Activated naive CD8-positive, alpha-beta T cell treated with anti-CD3 and anti-CD28 coated beads for 36 hours (primary cell): ENCODE results near the gene GBE1. TPM values are rescaled to one million over a fixed set of nuclear protein-coding genes. Genes with fewer than 3 reads are reported as not detected.
"Not testable (repeated sequence)": the region's sequence is repeated elsewhere in the genome, so short reads cannot be mapped to it uniquely, and the experiment has no call there.

Experiments used
- DNase-seq: peaks from one replicate; pipeline ENCODE4 v3.0.0; 2021
- H3K27ac Mint-ChIP-seq: one replicate; pipeline ENCODE4 v1.8.0; 2022; ENCODE audit warnings: mild to moderate bottlenecking, moderate library complexity, mixed read lengths
- H3K27me3 Mint-ChIP-seq: one replicate; pipeline ENCODE4 v1.8.0; 2022; ENCODE audit warnings: mild to moderate bottlenecking, mixed read lengths
- H3K36me3 Mint-ChIP-seq: one replicate; pipeline ENCODE4 v1.8.0; 2021; ENCODE audit warnings: mild to moderate bottlenecking, mixed read lengths
- H3K4me1 Mint-ChIP-seq: one replicate; pipeline ENCODE4 v1.8.0; 2021; ENCODE audit warnings: mixed read lengths
- H3K4me3 Mint-ChIP-seq: one replicate; pipeline ENCODE4 v1.8.0; 2022; ENCODE audit warnings: mild to moderate bottlenecking, moderate library complexity, mixed read lengths
- H3K9me3 Mint-ChIP-seq: one replicate; pipeline ENCODE4 v1.8.0; 2022; ENCODE audit warnings: mixed read lengths
- total RNA-seq, 2 experiments: library from RNA; stranded (reverse); gene quantifications; one replicate each; pipeline ENCODE4 v1.2.3, GENCODE V29; 2021

The GBE1 gene
- total RNA-seq: 10 to 100 TPM; 69.2 to 70.4 TPM

DNA sequence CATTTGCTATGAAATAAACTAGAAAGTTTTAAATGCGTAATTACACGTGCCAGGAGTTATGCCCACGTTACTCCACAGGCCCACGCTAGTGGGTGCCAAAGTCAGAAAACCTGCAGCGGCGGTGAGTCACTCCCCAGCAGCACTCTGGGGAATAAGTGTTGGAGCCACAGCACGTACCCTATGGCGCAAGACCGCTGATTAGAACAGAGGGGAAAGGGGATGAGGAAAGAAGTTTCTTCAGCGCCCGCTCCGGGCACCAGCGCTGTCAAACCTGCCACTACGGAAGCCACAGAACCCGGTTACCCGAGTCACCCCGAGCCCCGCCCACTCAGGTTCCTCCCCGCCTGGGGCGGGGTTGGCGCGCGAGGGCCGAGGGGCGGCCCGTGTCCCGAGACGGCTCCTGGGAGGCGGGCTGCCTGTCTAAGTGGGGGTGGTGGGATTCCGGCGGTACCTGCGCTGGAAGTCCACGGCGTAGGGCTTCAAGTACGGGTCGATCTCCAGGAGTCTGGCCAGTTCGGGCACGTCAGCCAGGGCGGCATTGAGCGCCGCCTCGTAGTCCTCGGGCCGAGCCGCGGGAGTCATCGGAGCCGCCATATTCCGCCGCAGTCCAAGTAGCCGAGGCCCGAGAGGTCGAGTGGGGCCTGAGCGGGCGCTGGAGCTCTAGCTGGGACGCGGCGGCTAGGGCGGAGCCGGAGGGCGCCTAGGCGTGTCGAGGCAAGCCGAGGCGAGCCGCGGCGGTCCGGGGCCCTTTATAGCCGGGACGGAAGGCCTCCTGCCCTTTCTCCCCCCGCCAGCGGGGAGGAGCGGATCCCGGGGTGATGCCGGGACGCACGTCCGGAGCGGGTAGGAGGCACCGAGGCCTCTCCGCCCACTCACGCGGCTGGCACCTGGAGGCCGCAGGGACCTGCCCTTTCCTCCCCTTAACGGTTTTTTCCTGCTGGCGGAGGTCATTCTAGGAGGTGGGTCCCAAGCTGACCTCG is at the start of gene GBE1:
GBE1 (minus strand) TSS at position 722 of the 980 bp plus-strand sequence; CDS start at position 594, 128 bp downstream.
- H3K4me1 Mint-ChIP-seq: peaks cover 30% of the 10 kb centered on the region
- no peaks in the 10 kb centered on the region for H3K27me3 Mint-ChIP-seq
- H3K36me3 Mint-ChIP-seq: peaks cover 43% of the 10 kb centered on the region
- H3K9me3 Mint-ChIP-seq: peaks cover 16% of the 10 kb centered on the region
- H3K27ac Mint-ChIP-seq: peak within 1 kb of the TSS; percentile 98
- peak within 1 kb of the TSS; percentile 92 for H3K4me3 Mint-ChIP-seq
- peak; percentile 92 for DNase-seq

DNA sequence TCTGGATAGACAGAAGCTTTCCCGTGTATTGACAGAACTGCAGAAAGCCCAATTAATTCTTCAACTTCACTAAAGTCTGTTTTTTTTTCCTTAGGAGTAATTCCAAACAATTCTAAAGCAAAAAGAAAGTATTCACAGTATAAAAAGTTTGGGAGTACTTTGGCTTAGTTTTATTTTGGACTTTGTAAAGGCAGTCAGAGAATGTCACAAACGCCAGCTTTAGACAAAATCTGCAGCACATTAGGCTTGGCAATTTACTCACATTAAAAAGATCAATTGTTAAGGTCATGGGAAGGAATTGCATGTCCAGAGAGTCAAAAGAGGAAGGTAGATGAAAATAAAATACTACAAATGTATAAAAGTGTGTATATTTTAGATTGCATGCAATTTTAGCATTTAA is 47.5 kb upstream of the GBE1 start:
- H3K4me3 Mint-ChIP-seq: no peak overlapping the region
- no peaks in the 10 kb centered on the region for H3K36me3 Mint-ChIP-seq
- no peaks in the 10 kb centered on the region for H3K27me3 Mint-ChIP-seq
- H3K4me1 Mint-ChIP-seq: no peaks in the 10 kb centered on the region
- H3K27ac Mint-ChIP-seq: no peak overlapping the region
- H3K9me3 Mint-ChIP-seq: no peaks in the 10 kb centered on the region
- DNase-seq: no peak

DNA sequence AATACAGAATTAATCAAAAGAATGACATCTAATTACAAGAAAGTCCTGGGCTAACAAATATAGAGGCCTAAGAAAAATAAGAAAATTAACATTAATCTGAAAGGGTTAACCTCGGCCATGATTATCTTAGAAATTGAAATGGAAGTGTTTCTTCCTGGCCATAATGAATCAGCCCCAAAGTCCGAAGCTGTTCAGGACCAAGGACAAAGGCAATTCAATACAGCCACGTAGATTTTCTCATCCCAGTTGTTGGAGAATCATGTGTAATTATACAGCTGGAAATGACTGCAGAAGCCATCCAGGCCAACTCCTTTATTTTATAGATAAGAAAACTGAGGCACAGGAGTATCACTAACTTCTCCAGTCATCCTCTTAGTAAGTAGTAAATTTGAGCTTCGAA is 38.0 kb upstream of the GBE1 start:
- no peaks in the 10 kb centered on the region for H3K27me3 Mint-ChIP-seq
- no peak overlapping the region for H3K27ac Mint-ChIP-seq
- no peak overlapping the region for H3K4me3 Mint-ChIP-seq
- DNase-seq: no peak
- no peaks in the 10 kb centered on the region for H3K9me3 Mint-ChIP-seq
- H3K4me1 Mint-ChIP-seq: no peaks in the 10 kb centered on the region
- H3K36me3 Mint-ChIP-seq: no peaks in the 10 kb centered on the region

DNA sequence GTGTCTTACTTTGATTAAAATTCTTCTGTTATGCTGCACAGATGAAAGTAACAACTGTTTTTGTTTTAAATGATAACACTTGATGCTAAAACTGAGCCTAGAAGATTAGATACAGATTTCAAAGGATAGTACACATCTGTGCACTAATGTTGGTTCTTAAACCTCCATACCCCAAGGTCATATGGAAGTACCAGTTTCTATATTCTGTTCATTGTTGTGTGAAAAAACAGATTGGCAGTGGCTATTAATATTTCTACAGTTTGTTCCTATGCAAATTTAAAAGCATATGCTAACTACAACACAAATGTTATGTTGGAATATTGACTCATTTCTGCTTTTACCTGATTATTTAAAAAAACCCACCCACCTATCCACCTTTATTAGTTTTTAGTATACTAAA is 32.0 kb upstream of the GBE1 start:
- no peaks in the 10 kb centered on the region for H3K36me3 Mint-ChIP-seq

DNA sequence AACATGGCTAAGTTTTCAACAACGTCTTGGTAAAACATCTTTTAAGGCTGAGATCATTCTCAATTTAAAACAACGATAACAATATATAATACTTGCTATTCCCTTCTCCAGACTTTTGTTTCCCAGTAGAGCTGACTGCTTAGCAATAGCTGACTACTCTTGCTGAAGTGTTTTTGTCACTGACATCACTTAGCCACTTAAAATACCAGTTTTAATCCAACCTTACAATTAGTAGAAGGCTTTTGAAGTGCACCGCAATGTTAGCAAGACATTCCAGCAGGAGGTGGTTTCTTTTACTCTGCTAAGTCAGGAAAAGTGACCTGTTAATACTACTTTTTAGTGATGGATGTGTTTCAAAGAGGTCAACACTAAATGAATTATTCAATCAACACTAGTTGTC is 28.7 kb upstream of the GBE1 start:
- Mint-ChIP-seq H3K27ac (no peak overlapping the region), H3K36me3 (no peaks in the 10 kb centered on the region), H3K4me1 (no peaks in the 10 kb centered on the region), H3K4me3 (no peak overlapping the region), H3K9me3 (no peaks in the 10 kb centered on the region), H3K27me3 (no peaks in the 10 kb centered on the region)
- no peak for DNase-seq

More for the DNA sequence above, 32.0 kb upstream of the GBE1 start:
- Mint-ChIP-seq H3K9me3 (no peaks in the 10 kb centered on the region), H3K27me3 (no peaks in the 10 kb centered on the region), H3K27ac (no peak overlapping the region), H3K4me3 (no peak overlapping the region), H3K4me1 (no peaks in the 10 kb centered on the region)
- DNase-seq: no peak

DNA sequence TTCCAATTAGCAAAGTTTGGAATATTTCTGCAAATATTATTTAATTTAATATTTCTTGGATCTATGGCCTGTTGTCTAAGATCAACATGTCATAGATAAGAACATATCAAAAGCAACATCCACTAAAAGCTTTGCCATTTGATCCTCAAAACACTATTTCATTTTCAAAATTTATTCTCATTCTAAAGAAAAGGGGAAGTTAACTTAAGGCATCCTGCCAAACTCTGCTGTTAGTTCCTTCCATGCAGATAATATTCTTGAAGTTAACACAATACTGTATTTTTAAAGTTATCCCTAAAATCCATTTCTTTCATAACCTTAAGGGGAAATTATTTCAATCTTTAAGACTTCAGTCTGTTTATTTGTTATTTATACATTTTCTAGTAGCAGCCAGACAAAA is 28.2 kb upstream of the GBE1 start:
- H3K4me3 Mint-ChIP-seq: no peak overlapping the region
- DNase-seq: no peak
- no peak overlapping the region for H3K27ac Mint-ChIP-seq
- no peaks in the 10 kb centered on the region for H3K9me3 Mint-ChIP-seq
- H3K27me3 Mint-ChIP-seq: no peaks in the 10 kb centered on the region
- no peaks in the 10 kb centered on the region for H3K36me3 Mint-ChIP-seq
- H3K4me1 Mint-ChIP-seq: no peaks in the 10 kb centered on the region

DNA sequence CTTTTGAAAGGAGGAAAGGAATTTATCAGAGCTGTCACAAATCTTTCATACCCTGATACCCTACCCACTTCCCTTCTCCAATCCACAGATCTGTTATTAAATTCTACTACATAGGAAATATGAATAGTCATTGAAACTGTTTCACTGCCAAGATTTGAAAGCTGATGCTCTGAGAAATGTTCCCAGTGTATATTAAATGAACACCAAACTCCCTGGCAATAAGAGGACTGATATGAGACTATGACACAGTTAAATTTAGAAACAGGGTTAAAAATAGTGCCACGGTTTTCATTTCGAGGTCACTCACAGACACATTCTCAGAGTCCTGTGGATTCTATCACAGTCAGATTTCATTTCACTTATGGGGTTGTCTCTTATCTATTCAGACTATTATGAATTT is 27.2 kb upstream of the GBE1 start:
- Mint-ChIP-seq H3K4me3 (no peak overlapping the region), H3K27me3 (no peaks in the 10 kb centered on the region), H3K9me3 (peaks cover 1% of the 10 kb centered on the region), H3K27ac (no peak overlapping the region), H3K4me1 (no peaks in the 10 kb centered on the region), H3K36me3 (no peaks in the 10 kb centered on the region)
- DNase-seq: no peak

DNA sequence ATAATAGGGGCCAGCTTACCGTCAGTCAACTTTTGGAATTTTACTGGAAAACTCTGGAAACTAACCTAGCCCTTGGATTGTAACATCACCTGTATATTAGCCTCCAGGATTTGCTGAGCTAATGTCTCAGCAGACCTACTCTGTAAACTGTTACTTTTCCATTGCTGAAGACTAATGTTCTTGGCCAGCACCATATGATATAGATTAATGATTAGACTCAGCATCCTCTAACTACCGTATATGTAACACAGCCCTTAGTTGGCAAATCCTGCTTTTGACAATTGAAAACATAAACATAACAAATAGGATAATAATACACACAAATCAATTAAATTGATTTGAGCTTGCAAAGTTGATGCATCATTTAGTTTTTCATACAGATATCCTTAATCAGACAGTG is 26.6 kb upstream of the GBE1 start:
- no peak overlapping the region for H3K27ac Mint-ChIP-seq
- DNase-seq: no peak
- peaks cover 1% of the 10 kb centered on the region for H3K9me3 Mint-ChIP-seq
- no peaks in the 10 kb centered on the region for H3K36me3 Mint-ChIP-seq
- no peaks in the 10 kb centered on the region for H3K27me3 Mint-ChIP-seq
- no peaks in the 10 kb centered on the region for H3K4me1 Mint-ChIP-seq
- H3K4me3 Mint-ChIP-seq: no peak overlapping the region

DNA sequence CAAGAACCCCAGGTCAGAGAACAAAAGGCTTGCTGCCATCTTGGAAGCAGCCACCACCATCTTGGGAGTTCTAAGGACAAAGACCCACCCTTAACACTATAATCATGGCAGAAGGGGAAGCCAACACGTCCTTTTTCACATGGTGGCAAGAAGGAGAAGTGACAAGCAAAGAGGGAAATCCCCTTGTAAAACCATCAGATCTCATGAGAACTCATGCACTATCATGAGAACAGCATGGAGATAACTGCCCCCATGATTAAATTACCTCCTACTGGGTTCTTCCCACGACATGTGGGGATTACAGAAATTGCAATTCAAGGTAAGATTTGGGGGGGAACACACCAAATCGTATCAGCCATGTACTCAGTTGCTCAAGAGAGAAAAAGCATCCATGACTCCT is 21.1 kb upstream of the GBE1 start:
- Mint-ChIP-seq H3K4me3 (no peak overlapping the region), H3K27ac (no peak overlapping the region), H3K9me3 (peaks cover 1% of the 10 kb centered on the region), H3K36me3 (no peaks in the 10 kb centered on the region), H3K27me3 (no peaks in the 10 kb centered on the region), H3K4me1 (no peaks in the 10 kb centered on the region)
- no peak for DNase-seq

DNA sequence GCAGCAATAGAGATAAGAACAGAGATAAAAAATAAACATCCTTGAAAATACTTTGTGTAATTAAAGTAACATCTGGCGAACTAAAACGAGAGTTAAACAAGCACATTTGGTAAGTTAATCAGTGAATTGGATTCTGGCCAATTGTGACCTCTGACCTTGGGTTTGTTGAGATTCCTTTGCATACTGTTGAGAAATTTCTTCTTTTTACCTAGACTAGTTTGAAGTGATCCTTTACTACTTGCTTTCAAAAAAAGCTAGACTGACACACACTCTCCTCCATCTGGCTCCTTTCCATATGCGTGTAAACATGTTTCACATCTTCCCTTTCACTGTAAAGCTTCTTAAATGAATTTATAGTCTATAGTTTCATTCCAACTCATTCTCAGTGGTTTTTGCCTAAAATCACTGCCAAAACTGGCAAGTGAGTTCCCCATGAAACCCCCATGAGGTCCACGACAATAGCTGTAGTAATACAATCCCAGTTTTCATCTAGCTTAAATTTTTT is 17.3 kb upstream of the GBE1 start:
- Mint-ChIP-seq H3K4me3 (no peak overlapping the region), H3K27me3 (no peaks in the 10 kb centered on the region), H3K4me1 (no peaks in the 10 kb centered on the region), H3K9me3 (peaks cover 1% of the 10 kb centered on the region), H3K36me3 (no peaks in the 10 kb centered on the region), H3K27ac (no peak overlapping the region)
- no peak for DNase-seq

DNA sequence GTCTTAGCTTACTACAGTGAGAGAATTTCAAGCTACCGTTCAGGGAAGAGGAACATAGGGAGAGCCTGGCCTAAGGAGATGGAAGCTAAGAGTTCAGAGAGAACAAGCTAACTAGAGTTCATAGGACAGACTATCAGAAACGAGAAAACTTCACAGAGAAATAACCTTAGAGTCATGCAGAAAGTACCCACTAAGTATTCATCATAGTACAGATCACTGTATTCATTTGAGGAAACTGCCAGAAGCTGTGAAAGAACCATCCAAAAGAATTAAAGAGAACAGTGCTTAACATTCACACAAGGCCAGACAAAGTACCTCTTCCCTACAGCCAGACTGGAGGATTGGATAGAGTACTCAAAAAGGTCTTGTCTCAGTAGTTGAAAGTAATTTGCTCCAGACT is 15.2 kb upstream of the GBE1 start:
- no peaks in the 10 kb centered on the region for H3K4me1 Mint-ChIP-seq
- H3K9me3 Mint-ChIP-seq: no peaks in the 10 kb centered on the region
- no peak overlapping the region for H3K27ac Mint-ChIP-seq
- H3K4me3 Mint-ChIP-seq: no peak overlapping the region
- H3K36me3 Mint-ChIP-seq: no peaks in the 10 kb centered on the region
- no peak for DNase-seq
- peaks cover under 1% of the 10 kb centered on the region for H3K27me3 Mint-ChIP-seq

DNA sequence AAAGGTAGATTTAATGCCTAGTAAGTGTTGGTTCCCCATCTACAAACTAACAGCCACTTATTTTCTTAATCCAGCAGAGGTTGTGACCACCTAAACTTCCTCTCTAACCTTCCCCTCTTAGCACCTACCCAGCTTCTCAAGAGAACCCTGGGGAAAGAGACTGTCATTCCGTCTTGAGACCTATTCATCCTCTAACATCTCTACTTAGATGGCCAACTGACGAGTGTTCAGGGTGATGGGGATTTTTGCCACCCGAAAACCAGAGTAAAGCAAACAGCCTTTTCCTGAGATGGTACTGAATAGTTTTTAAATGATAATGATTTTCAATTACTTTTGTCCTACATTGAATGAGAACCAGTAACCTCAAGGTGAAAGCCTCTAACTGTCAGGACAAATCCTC is 9.3 kb upstream of the GBE1 start:
- no peak for DNase-seq
- H3K27me3 Mint-ChIP-seq: peaks cover 4% of the 10 kb centered on the region
- H3K27ac Mint-ChIP-seq: no peak overlapping the region
- H3K4me1 Mint-ChIP-seq: no peaks in the 10 kb centered on the region
- H3K4me3 Mint-ChIP-seq: no peak overlapping the region
- H3K9me3 Mint-ChIP-seq: no peaks in the 10 kb centered on the region
- H3K36me3 Mint-ChIP-seq: no peaks in the 10 kb centered on the region

DNA sequence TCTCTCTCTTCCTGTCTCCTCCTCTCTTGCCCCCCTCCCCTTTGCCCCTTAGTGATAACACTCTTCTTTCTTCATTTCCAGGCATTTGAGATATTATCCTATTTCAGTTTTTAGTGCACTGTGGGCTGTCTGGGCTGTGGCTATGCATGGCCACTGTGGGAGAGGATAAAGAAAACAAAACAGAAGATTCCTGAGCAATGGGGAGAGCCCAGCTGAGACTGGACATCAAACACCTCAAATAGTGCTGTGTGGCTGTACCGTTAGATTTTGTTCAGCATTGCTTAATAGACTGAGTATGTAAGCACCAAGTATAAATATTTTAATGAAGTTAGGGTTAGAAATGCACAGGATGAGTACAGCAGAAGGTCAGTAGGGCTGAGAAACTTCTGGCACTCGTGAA is 7.9 kb upstream of the GBE1 start:
- Mint-ChIP-seq H3K36me3 (no peaks in the 10 kb centered on the region), H3K27me3 (peaks cover 4% of the 10 kb centered on the region), H3K9me3 (no peaks in the 10 kb centered on the region), H3K27ac (no peak overlapping the region), H3K4me1 (no peaks in the 10 kb centered on the region), H3K4me3 (no peak overlapping the region)
- no peak for DNase-seq

DNA sequence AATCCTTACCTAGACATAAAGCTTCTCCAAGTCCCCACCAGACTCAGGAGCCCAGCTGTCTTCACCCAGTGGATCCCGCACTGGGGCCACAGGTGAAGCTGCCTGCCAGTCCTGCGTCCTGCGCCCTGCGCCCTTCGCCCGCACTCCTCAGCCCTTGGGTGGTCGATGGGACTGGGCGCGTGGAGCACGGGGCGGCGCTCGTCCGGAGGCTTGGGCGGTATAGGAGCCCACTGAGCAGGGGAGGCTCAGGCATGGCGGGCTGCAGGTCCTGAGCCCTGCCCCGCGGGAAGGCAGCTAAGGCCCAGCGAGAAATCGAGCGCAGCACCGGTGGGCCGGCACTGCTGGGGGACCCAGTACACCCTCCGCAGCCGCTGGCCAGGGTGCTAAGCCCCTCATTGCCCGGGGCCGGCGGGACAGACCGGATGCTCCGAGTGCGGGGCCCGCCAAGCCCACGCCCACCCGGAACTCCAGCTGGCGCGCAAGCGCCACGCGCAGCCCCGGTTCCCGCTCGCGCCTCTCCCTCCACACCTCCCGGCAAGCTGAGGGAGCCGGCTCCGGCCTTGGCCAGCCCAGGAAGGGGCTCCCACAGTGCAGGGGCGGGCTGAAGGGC is 5.9 kb upstream of the GBE1 start:
- not testable (repeated sequence) for H3K9me3 Mint-ChIP-seq, H3K4me3 Mint-ChIP-seq, H3K27ac Mint-ChIP-seq, H3K27me3 Mint-ChIP-seq, DNase-seq, H3K4me1 Mint-ChIP-seq, H3K36me3 Mint-ChIP-seq

DNA sequence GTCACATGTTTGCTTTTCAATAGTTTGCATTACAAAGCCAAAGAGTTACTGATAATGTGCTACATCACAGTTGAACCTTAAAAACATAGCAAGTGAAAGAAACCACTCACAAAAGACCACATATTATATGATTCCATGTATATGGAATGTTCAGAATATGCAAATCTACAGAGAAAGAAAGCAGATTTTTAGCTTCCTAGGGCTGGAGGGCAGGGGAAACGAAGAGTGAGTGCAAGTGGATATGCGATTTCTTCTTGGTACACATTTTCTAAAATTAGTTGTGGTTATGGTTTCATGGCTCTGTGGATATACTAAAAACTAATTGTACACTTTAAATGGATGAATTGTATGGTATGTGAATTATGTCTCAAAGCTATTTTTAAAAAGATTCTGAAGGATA is 4.0 kb upstream of the GBE1 start:
- Mint-ChIP-seq H3K27ac (no peak overlapping the region), H3K36me3 (peaks cover 7% of the 10 kb centered on the region), H3K4me1 (peaks cover 11% of the 10 kb centered on the region), H3K4me3 (no peak overlapping the region), H3K9me3 (no peaks in the 10 kb centered on the region), H3K27me3 (no peaks in the 10 kb centered on the region)
- DNase-seq: no peak

DNA sequence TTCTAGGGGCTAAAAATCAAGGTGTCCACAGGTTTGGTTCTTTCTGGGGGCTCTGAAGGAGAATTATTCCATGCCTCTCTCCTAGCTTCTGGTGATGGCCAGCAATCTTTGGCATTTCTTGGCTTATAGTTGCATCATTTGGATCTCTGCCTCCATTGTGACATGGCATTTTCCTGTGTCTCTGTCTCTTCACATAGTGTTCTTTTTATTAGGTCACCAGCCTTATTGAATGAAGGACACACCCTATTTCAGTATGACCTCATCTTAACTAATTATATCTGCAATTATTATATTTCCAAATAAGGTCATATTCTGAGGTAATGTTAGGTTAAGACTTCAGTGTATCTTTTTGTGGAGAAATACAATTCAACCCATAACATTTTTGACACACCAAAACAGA is 3.2 kb upstream of the GBE1 start:
- Mint-ChIP-seq H3K27me3 (no peaks in the 10 kb centered on the region), H3K27ac (no peak overlapping the region), H3K4me1 (peaks cover 12% of the 10 kb centered on the region), H3K4me3 (no peak overlapping the region), H3K9me3 (peaks cover under 1% of the 10 kb centered on the region), H3K36me3 (peaks cover 14% of the 10 kb centered on the region)
- no peak for DNase-seq
